HG03558 (cell line): ENCODE measurements around the gene CRMP1.

Experiments used
- ATAC-seq: cut with Tn5 transposase; IDR thresholded peaks from one replicate; pipeline ENCODE4 v1.9.1; 2021; ENCODE audit warnings: moderate number of reproducible peaks; ENCODE audit not compliant: unreplicated experiment; ENCODE audit errors: extremely low read depth

Gene CRMP1

GRCh38 chr4:5804656-5805055 is 88.2 kb downstream of the CRMP1 start:
- no peak for ATAC-seq

GRCh38 chr4:5802565-5802964 is 90.3 kb downstream of the CRMP1 start:
- ATAC-seq: no peak

GRCh38 chr4:5801696-5802095 is 91.2 kb downstream of the CRMP1 start:
- no peak for ATAC-seq

- no peak for ATAC-seq
Measured at GRCh38 chr4:5800496-5800895, 92.4 kb downstream of the CRMP1 start.

GRCh38 chr4:5799406-5799805 is 93.5 kb downstream of the CRMP1 start:
- no peak for ATAC-seq

GRCh38 chr4:5798946-5799345 is 93.9 kb downstream of the CRMP1 start:
- no peak for ATAC-seq

GRCh38 chr4:5798462-5798861 is 94.4 kb downstream of the CRMP1 start:
- no peak for ATAC-seq

GRCh38 chr4:5797866-5798265 is 95.0 kb downstream of the CRMP1 start:
- no peak for ATAC-seq

GRCh38 chr4:5796976-5797375 is 95.9 kb downstream of the CRMP1 start:
- ATAC-seq: no peak

- ATAC-seq: no peak
Measured at GRCh38 chr4:5795580-5795979, 97.3 kb downstream of the CRMP1 start.

- no peak for ATAC-seq
Measured at GRCh38 chr4:5793514-5793913, 99.4 kb downstream of the CRMP1 start.

GRCh38 chr4:5791654-5792053 is 101.2 kb downstream of the CRMP1 start:
- no peak for ATAC-seq

GRCh38 chr4:5790546-5790857 is 102.4 kb downstream of the CRMP1 start:
- no peak for ATAC-seq

GRCh38 chr4:5789141-5789540 is 103.7 kb downstream of the CRMP1 start:
- no peak for ATAC-seq

GRCh38 chr4:5788144-5788543 is 104.7 kb downstream of the CRMP1 start:
- no peak for ATAC-seq

- no peak for ATAC-seq
Measured at GRCh38 chr4:5787311-5787710, 105.6 kb downstream of the CRMP1 start.

GRCh38 chr4:5785806-5786680 is 106.8 kb downstream of the CRMP1 start:
- ATAC-seq: no peak

- ATAC-seq: no peak
Measured at GRCh38 chr4:5784960-5785611, 107.8 kb downstream of the CRMP1 start.

GRCh38 chr4:5784021-5784420 is 108.9 kb downstream of the CRMP1 start:
- ATAC-seq: no peak

- no peak for ATAC-seq
Measured at GRCh38 chr4:5783486-5783885, 109.4 kb downstream of the CRMP1 start.

- ATAC-seq: no peak
Measured at GRCh38 chr4:5782829-5783476, 109.9 kb downstream of the CRMP1 start.
